GM19397 (cell line): ENCODE results near the gene RELA.
"Not testable (repeated sequence)": the region's sequence is repeated elsewhere in the genome, so short reads cannot be mapped to it uniquely, and the experiment has no call there.

Experiments used
- ATAC-seq: cut with Tn5 transposase; IDR thresholded peaks from one replicate; pipeline ENCODE4 v1.9.1; 2021; ENCODE audit warnings: mild to moderate bottlenecking, moderate library complexity; ENCODE audit not compliant: unreplicated experiment

Gene RELA

DNA sequence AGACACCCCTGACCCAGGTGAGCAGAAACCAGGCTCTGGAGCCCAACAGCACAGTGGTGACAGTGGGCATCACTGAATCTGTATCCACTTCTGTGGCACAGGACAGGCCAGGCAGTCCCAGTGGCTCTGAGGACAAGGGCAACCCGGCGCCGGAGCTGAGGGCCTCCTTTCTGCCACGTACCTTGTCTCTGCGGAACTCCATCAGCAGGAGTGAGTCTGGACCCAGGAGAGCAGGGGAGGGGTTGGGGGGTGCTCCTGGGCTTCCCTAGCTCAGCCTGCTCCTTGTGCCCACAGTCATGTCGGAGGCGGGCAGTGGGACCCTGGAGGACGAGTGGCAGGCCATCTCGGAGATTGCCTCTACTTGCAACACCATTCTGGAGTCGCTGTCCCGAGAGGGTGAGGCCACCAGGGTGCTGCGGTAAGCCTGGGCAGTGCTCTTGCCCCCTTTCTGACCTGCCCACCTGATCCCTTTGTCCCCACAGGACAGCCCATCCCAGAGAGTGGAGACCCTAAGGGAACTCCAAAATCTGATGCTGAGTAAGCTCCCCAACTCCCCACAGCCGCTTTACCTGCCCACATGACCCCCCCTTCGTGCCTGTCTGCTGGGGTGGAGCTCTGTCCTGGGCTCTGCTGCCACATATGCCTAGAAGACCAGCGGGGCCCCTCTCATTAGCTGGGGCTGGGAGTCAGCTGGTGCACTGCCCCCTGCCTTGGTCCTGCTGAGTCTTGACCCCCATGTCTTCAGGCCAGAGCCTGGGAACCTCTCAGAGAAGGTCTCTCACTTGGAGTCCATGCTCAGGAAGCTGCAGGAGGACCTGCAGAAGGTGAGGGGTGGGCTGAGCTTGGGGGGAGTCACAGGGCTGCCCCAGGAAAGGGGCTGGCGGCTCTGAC, 12.8 kb downstream of the RELA start:
- no peak for ATAC-seq

DNA sequence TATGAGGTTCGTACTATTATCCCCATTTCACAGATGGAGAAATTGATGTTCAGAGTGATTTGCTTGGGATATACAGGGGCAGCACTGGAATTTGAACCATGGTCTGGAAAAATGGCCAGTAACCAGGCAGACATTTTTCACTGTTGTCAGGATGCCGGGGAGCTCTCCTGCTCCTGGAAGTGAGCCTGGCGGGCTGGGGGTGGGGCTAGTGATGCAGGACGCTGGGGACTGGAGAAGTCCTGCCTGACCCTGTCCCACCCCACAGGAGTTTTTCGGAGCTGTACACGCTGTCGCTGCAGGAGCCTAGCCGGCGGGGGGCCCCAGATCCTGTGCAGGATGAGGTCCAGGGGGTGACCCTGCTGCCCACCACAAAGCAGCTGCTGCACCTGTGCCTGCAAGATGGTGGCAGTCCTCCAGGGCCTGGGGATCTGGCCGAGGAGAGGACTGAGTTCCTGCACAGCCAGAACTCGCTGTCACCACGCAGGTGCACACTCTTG, 13.7 kb downstream of the RELA start:
- ATAC-seq: no peak

DNA sequence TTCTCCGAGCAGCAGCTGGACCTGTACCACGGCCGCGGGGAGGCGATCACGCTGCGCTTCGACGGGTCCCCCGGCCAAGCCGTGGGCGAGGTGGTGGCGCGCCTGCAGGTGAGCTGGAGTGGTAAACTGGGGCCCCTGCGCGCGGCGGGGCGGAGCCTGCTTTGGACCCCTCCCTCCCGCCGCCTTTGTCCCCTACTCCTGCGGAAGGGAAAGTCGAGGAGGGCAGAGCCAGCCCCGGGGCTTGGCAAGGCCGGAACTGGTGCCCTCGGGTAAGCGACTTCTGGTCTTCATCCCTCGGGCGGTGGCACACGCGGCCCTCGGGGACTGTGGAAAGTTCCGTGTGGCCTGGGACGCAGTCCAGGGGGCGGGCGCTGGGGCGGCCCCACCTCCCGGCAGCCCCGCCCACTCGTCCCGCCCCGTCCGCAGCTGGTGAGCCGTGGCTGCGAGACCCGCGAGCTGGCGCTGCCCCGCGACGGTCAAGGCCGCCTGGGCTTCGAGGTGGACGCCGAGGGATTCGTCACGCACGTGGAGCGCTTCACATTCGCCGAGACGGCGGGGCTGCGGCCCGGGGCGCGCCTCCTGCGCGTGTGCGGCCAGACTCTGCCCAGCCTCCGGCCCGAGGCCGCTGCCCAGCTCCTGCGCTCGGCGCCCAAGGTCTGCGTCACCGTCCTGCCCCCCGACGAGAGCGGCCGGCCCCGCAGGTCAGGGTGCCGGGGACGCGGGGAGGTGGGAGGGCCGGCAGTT, 15.6 kb downstream of the RELA start:
- no peak for ATAC-seq

DNA sequence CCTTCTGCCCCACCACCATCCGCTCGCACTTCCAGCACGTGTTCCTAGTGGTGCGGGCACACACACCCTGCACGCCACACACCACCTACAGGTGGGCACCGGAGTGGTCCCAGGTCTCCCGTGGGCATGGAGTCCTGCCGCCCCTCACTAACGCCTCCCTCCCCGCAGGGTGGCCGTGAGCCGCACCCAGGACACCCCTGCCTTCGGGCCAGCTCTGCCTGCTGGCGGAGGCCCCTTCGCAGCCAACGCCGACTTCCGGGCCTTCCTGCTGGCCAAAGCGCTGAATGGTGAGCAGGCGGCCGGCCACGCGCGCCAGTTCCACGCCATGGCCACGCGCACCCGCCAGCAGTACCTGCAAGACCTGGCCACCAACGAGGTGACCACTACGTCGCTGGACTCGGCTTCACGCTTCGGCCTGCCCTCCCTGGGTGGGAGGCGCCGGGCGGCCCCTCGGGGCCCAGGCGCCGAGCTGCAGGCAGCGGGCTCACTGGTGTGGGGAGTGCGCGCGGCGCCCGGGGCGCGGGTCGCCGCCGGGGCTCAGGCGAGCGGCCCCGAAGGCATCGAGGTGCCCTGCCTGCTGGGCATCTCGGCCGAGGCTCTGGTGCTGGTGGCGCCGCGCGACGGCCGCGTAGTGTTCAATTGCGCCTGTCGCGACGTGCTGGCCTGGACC, 16.3 kb downstream of the RELA start:
- no peak for ATAC-seq

DNA sequence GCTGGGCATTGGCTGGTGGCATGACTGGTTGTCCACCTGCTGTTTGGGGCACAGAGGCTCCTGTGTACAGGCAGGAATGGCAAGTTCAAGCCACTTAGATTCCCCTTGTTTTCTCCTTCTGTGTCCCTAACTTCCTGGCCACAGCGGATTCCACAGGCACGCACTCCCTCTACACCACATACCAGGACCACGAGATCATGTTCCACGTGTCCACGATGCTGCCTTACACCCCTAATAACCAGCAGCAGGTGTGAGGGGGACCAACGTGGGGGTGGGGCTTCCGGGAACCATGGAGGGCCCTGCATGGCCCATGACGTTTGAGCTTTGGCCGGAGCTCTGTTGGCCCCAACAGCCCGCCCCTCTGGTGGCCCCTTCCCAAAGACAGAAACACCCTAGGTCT, 17.0 kb downstream of the RELA start:
- ATAC-seq: no peak

DNA sequence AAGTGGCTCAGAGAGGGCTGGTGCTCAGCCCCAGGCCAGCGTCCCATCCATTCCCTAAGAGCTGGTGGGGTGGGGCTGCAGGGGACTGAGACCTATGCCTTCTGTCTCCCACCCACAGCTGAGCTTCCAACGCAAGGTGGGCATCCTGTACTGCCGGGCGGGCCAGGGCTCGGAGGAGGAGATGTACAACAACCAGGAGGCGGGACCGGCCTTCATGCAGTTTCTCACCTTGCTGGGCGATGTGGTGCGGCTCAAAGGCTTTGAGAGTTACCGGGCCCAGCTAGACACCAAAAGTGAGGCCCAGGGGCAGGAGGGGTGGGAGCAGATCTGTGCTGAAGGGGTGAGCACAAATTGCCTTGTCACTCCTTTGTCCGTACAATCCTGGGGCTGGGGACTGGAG, 17.9 kb downstream of the RELA start:
- no peak for ATAC-seq

DNA sequence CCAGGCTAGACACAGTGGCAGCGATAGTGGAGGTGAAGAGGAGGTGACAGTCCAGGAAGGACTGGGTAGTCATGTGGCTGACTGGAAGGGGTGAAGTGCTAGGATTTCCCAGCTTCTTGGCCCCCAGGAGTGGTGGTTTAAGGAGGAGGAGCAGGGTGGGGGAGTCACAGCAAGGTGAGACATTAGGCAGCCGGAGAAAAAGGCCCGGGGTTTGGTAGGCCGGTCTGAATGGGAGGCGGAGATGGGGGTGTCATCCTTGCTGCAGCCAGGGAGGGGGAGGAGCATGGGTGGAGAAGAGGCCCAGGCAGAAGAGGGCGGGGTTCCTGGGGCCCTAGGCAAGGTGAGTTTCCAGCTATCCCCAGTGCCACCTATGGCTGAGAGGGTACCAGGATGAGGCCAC, 18.7 kb downstream of the RELA start:
- no peak for ATAC-seq

DNA sequence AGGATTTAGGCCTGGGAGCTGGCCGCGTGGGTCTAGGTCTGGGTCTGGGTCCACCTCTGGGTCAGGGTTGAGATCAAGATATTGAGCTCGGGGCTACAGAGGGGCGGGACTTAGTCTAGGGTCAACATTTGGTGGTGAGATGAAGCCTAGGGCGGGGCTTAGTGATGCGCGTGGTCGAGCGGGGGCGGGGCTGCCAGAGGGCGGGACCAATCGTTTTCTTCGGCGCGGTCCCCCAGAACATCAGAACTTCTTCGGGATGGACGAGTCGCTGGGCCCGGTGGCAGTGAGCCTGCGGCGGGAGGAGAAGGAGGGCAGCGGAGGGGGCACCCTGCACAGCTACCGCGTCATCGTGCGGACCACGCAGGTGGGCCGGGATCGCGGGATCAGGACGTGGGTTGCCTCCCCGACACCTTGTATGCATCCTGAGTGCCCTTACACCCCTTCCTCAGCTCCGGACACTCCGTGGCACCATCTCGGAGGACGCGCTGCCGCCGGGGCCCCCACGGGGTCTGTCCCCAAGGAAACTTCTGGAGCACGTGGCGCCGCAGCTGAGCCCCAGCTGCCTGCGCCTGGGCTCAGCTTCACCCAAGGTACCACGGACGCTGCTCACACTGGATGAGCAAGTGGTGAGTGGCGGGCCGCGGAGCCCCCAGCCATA, 20.6 kb downstream of the RELA start:
- no peak for ATAC-seq

DNA sequence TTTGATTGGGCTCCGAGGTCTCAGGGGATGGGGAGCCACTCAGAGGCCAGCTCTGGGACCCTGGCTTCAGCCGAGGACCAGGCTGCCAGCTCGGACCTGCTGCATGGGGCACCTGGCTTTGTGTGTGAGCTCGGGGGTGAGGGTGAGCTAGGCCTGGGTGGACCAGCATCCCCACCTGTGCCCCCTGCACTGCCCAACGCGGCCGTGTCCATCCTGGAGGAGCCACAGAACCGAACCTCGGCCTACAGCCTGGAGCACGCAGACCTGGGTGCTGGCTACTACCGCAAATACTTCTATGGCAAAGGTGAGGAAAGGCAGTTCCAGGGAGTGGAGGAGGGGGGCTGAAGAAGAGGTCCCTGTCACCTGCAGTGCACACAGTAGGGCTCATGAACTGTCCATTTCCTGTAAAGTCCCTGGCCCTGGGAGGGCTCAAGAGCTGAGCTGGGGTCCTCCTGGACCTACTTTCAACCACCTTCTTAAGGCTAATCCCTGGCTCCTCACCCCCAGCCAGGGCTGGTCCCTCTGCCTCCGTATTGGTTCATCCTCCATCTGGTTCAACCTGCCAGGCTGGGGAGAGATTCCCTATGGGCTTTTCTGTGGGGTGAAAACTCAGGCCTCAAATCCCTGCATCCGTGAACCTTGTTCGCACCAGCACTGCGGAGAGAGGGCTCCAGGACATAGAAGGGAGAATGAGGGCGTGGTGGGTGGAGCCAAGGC, 21.3 kb downstream of the RELA start:
- no peak for ATAC-seq

DNA sequence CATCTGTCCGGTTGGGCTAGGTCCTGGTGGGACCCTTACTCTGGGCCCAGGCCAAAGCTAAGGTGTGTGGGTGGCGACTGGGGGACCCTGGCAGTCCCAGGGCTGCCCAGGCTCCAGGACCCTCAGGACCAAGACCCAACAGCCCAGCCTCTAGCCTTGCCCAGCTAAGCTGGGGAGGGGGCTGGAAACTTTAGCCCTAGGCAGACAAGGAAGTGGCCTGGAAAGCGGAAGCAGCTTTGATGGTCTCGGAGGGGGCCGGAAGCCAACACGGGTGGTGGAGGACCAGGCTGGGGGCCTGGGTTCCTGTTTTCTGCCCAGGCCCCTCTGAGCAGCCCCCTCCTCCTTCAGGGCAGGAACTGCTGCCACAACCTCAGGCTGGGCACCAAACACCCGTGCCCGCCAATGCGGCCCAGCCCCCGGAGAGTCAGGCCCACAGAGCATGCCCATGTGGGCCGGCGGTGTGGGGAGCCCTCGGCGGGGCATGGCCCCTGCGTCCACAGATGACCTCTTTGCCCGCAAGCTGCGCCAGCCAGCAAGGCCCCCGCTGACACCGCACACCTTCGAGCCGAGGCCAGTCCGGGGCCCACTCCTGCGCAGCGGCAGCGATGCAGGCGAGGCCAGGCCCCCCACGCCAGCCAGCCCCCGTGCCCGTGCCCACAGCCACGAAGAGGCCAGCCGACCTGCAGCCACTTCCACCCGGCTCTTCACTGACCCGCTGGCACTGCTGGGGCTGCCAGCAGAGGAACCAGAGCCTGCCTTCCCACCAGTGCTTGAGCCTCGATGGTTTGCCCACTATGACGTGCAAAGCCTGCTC, 22.0 kb downstream of the RELA start:
- ATAC-seq: no peak

DNA sequence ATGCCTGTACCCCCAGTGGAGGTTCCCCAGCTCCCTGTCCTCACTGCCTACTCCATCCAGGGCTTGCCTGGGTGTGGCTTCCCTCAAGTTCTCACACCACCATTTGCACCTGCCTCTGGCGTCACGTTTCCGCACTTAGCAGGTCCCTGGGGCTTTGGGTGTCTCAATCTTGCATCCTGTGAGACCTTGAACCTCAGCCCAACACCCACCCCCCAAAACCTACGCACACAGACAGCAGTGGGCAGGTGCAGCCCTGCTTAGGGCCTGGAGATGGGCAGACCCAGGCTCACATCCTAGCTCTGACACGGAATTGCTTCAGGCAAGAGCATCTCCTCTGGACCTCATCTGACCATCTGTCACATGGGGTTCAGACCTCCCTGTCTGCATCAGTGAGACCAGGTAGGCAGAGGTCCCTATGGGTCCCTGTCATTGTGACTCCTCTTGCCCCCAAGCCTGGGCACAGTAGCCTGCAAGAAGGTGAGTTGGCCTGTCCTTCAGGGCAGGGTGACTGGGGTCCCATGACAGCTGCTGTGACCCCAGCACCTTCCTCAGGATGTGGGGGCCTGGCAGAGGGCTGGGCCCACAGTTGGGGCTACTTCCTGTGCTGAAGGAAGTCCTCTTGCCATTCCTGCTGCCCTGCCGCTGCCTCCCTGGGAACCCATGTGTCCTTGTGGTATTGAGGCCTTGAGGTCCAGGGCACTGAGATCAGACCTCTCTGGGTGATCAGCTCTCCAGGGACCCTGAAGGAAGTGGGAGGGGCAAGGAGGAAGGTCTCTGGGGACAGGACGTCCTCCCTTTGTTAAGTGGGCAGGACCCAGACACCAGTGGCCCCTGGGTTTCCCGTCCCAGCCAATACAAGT, 22.9 kb downstream of the RELA start:
- ATAC-seq: peak; percentile 37

DNA sequence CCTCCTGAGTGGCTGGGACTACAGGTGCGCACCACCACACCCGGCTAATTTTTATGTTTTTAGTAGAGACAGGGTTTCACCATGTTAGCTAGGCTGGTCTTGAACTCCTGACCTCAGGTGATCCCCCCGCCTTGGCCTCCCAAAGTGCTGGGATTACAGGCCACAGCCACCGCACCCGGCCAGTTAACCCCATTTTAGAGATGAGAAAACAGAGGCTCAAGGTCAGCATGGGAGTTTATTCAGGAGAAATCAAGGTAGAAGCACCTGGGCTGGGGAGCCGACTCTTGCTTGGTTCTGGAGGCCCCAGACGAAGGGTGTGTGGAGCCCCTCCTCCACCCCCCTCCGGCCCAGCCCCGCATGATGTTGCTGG, 23.5 kb downstream of the RELA start:
- ATAC-seq: not testable (repeated sequence)

DNA sequence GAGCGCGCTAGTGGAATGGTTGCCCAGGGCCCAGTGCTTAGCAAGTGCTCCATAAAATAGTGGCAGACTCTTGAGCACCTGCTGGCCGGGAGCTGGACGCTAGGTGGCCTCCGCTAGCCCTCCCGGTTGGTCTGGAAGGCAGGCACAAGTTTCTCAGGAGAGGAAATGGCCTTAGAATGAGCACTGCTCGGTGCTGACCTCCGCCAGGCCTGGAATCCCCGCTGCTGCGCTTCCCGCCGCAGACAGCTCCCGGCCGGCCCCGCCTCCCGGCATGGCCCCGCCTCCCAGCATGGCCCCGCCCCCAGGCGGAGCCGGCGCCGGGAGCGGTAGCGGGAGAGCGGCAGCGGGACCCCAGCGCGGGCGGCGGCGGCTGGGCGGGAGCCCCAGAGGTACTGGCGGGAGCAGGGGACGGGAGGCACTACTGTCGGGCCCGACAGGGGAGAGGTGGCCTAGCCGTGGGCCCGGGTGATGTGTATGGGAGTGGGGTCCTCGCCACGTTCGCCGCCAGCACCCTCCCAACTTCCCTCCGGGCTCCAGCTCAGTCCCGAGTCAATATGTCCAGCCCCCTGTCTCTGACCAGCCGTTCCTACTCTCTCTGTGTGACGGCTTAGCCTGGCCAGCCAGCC, 24.8 kb downstream of the RELA start, which contains the start of gene SIPA1:
SIPA1 (plus strand) TSS at position 308 of the 626 bp plus-strand sequence. CDS start 2,821 bp downstream, outside the sequence.
- peak; percentile 42 for ATAC-seq

DNA sequence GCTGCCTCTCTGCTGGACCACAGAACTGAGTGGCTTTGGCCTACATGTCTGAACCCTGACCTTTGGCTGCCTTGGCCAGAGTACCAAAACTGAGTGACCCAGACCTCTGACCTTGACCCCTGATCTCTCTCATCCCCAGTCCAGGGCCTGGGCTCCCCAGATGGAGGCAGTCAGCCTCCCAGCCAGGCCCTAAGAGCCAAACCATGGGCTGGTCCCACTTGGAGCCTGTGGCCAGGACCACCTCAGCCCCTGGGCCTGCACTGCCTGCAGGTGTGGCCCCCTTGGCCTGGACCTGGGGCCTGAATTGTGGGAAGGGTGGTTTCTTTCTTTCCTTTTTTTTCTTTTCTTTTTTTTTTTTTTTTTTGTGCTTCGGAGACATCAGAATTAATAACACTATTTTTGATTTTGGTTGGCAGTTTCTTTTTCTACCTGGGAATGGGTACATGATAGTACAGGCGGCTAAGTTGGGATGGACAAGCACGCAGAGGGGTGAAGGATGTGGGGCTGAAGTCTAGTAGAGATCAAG, 25.6 kb downstream of the RELA start:
- ATAC-seq: no peak

DNA sequence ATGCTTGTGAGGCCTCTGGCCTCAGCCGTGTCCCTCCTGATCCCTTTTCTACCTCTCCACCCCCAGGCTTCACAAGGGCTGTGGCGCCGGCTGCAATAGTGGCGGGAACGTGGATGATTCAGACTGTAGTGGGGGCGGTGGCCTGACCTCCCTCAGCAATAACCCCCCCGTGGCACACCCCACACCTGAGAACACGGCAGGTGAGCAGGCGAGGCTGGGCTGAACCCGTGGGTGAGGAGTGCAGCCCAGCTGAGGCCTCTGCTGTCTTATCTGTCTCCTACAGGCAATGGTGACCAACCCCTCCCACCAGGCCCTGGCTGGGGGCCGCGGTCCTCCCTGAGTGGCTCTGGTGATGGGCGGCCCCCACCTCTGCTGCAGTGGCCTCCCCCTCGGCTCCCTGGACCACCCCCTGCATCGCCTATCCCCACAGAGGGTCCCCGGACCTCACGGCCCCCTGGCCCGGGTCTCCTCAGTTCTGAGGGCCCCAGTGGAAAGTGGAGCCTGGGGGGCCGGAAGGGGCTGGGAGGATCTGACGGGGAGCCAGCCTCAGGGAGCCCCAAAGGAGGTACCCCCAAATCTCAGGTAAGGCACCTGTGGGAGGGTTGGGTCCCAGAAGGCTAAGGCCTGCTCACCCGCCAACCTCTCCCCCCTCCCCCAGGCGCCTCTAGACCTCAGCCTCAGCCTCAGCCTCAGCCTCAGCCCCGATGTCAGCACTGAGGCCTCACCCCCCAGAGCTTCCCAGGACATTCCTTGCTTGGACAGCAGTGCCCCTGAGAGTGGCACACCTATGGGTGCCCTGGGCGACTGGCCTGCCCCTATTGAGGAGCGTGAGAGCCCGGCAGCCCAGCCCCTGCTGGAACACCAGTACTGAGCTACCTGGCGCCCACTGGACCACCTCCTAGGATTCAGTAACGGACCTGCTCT, 26.3 kb downstream of the RELA start:
- ATAC-seq: no peak

DNA sequence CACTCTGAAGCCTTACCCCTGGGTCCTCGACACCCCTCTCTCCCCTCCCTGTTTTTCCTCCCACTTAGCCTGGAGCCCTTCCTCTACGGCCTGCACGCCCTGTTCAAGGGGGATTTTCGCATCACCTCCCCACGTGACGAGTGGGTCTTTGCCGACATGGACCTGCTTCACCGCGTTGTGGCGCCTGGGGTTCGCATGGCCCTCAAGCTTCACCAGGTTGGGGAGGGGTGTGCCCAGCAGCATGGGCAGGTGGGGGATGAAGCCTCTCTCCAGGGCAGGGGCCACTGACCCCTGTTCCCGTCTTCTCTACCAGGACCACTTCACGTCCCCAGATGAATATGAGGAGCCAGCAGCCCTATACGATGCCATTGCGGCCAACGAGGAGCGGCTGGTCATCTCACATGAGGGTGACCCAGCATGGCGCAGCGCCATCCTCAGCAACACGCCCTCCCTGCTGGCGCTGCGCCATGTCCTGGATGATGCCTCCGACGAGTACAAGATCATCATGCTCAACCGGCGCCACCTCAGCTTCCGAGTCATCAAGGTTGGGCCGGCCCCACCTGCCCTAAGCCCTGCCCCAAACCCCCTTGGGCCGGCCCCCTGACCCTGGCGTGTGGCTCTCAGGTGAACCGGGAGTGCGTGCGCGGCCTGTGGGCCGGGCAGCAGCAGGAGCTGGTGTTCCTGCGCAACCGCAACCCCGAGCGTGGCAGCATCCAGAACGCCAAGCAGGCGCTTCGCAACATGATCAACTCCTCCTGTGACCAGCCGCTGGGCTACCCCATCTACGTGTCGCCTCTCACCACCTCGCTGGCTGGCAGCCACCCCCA, 27.6 kb downstream of the RELA start:
- no peak for ATAC-seq
